ENCODE results near the gene KRT4.

Gene KRT4

DNA sequence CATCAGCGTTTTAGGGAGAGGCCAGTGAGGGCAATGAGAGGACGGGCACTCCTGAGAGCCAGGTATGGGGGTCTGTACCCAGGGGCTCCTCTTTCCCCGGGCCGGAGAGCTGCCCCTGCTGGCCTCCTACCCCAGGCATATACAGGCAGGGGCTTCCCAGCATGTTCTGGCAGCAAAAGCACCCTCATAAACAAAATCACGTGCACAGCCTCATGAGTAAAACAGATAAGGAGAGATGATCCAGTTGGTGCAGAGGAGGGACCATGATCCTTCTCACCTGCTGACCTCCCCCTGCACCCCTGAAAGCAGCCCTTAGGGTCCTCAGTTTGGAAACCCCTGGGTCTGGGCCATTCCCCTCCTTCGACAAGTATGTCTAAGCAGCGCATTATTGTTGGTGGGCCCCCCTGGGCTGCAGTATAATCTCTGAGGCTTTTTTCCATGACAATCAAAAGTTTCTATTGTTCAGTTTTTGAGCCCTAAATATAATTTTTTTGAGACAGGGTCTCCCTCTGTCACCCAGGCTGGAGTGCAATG, 5.0 kb upstream of the KRT4 start:
- Histone ChIP-seq H3K27me3 (ENCODE audit: insufficient read depth, low read length) (no peaks in the 10 kb centered on the region), H3K23ac (ENCODE audit: low read length) (no peak overlapping the region), H2BK12ac (ENCODE audit: low read length) (no peak overlapping the region), H4K91ac (ENCODE audit: low read depth, low read length) (no peak overlapping the region), H4K8ac (ENCODE audit: low read depth, low read length) (no peak overlapping the region), H2BK5ac (ENCODE audit: low read depth, low read length, poor library complexity) (no peak overlapping the region), H2AFZ (ENCODE audit: insufficient read depth, low read length, poor library complexity) (no peak overlapping the region), H3K79me2 (ENCODE audit: control insufficient read depth, insufficient read depth, low read length, poor library complexity) (no peaks in the 10 kb centered on the region), H3K4ac (ENCODE audit: low read depth, low read length) (no peak overlapping the region), H2AK5ac (ENCODE audit: low read length) (no peak overlapping the region), H3K4me2 (ENCODE audit: low read length) (no peak overlapping the region), H3K36me3 (ENCODE audit: control insufficient read depth in 1 of 2, insufficient read depth in 2 of 2, low read length in 2 of 2) (no peaks in the 10 kb centered on the region), H3K27ac (ENCODE audit: low read depth, low read length) (no peak overlapping the region), H2BK120ac (ENCODE audit: insufficient read depth, low read length, poor library complexity) (no peak overlapping the region), H3K9me3 (ENCODE audit: insufficient read depth, low read depth, low read length) (peaks cover 2% of the 10 kb centered on the region), H3K9ac (ENCODE audit: low read length) (no peak overlapping the region), H3K79me1 (ENCODE audit: low read length) (no peaks in the 10 kb centered on the region), H4K12ac (ENCODE audit: low read depth, low read length) (no peak overlapping the region), H3K14ac (ENCODE audit: low read length) (no peak overlapping the region), H3K4me3 (ENCODE audit: low read depth, low read length) (no peak overlapping the region), H3K18ac (ENCODE audit: low read length) (no peak overlapping the region), H3K4me1 (ENCODE audit: control insufficient read depth in 1 of 2, insufficient read depth in 2 of 2, low read length in 2 of 2) (no peaks in the 10 kb centered on the region)
- no peak for DNase-seq
- WGBS (ENCODE audit: extremely low coverage, insufficient coverage, insufficient read length) = no CpG with 5 or more reads among the region's 7 CpGs

DNA sequence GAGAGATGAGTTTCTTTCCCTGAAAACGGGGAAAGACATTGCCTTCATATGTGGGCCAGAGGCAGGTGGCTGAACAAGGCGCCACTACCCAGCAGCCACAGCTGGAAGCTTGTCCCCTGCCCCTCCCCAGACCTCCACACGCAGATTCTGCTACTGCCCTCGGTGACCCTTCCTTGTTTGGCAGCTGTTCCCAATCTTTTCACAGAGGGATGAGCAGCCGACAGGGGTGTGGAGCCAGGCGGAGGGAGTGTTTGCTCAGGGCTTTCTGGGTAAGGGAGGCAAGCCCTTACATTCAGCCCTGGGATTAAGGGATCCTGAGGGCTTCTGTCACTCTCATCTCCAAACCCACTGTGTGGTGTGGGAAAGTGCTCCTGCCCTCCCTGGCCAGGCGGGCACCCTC, 4.5 kb upstream of the KRT4 start:
- H2AK5ac ChIP-seq (ENCODE audit: low read length) = no peak overlapping the region
- no peak overlapping the region for H3K23ac ChIP-seq (ENCODE audit: low read length)
- H2BK120ac ChIP-seq (ENCODE audit: insufficient read depth, low read length, poor library complexity) = no peak overlapping the region
- no CpG with 5 or more reads among the region's 7 CpGs for WGBS (ENCODE audit: extremely low coverage, insufficient coverage, insufficient read length)
- no peak overlapping the region for H2BK5ac ChIP-seq (ENCODE audit: low read depth, low read length, poor library complexity)
- no peak overlapping the region for H4K12ac ChIP-seq (ENCODE audit: low read depth, low read length)
- H2AFZ ChIP-seq (ENCODE audit: insufficient read depth, low read length, poor library complexity) = no peak overlapping the region
- H3K4me1 ChIP-seq (ENCODE audit: control insufficient read depth in 1 of 2, insufficient read depth in 2 of 2, low read length in 2 of 2) = no peaks in the 10 kb centered on the region
- no peaks in the 10 kb centered on the region for H3K79me2 ChIP-seq (ENCODE audit: control insufficient read depth, insufficient read depth, low read length, poor library complexity)
- no peaks in the 10 kb centered on the region for H3K36me3 ChIP-seq (ENCODE audit: control insufficient read depth in 1 of 2, insufficient read depth in 2 of 2, low read length in 2 of 2)
- H3K27ac ChIP-seq (ENCODE audit: low read depth, low read length) = no peak overlapping the region
- no peak overlapping the region for H3K4me2 ChIP-seq (ENCODE audit: low read length)
- H4K8ac ChIP-seq (ENCODE audit: low read depth, low read length) = no peak overlapping the region
- no peak overlapping the region for H3K4ac ChIP-seq (ENCODE audit: low read depth, low read length)
- H3K9ac ChIP-seq (ENCODE audit: low read length) = no peak overlapping the region
- H2BK12ac ChIP-seq (ENCODE audit: low read length) = no peak overlapping the region
- no peak overlapping the region for H4K91ac ChIP-seq (ENCODE audit: low read depth, low read length)
- DNase-seq = no peak
- no peak overlapping the region for H3K14ac ChIP-seq (ENCODE audit: low read length)
- H3K4me3 ChIP-seq (ENCODE audit: low read depth, low read length) = no peak overlapping the region
- H3K27me3 ChIP-seq (ENCODE audit: insufficient read depth, low read length) = no peaks in the 10 kb centered on the region
- H3K18ac ChIP-seq (ENCODE audit: low read length) = no peak overlapping the region
- peaks cover 2% of the 10 kb centered on the region for H3K9me3 ChIP-seq (ENCODE audit: insufficient read depth, low read depth, low read length)
- no peaks in the 10 kb centered on the region for H3K79me1 ChIP-seq (ENCODE audit: low read length)

DNA sequence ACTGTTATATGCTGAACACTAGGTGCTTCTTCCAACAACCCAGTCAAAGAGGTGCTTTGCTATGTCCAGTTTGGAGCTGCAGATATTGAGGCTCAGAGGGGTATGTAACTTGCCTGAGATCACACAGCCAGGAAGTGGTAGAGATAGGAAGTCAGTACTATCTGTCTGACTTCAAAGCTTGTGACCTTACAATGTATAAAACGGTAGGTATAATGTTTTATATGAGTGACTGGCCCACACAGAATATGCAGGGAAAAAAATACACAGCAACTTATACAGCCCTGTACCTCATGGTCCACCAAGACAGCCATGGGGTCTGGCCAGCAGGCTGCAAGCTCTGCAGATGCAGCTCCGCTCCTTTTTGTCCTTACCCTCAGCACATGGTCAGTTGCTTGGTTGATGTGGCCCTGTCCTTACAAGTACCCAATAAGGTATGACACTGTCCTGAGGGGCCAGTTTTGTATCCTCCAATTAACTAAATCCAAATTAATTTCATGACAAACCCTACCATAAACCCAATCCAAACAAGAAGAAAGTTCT, 3.9 kb upstream of the KRT4 start:
- Histone ChIP-seq H2BK5ac (ENCODE audit: low read depth, low read length, poor library complexity) (no peak overlapping the region), H3K9me3 (ENCODE audit: insufficient read depth, low read depth, low read length) (peaks cover 2% of the 10 kb centered on the region), H3K4ac (ENCODE audit: low read depth, low read length) (no peak overlapping the region), H4K12ac (ENCODE audit: low read depth, low read length) (no peak overlapping the region), H3K79me1 (ENCODE audit: low read length) (no peaks in the 10 kb centered on the region), H3K4me2 (ENCODE audit: low read length) (no peak overlapping the region), H3K14ac (ENCODE audit: low read length) (no peak overlapping the region), H3K18ac (ENCODE audit: low read length) (no peak overlapping the region), H3K36me3 (ENCODE audit: control insufficient read depth in 1 of 2, insufficient read depth in 2 of 2, low read length in 2 of 2) (no peaks in the 10 kb centered on the region), H4K91ac (ENCODE audit: low read depth, low read length) (no peak overlapping the region), H3K27me3 (ENCODE audit: insufficient read depth, low read length) (no peaks in the 10 kb centered on the region), H3K4me3 (ENCODE audit: low read depth, low read length) (no peak overlapping the region), H2BK120ac (ENCODE audit: insufficient read depth, low read length, poor library complexity) (no peak overlapping the region), H2BK12ac (ENCODE audit: low read length) (no peak overlapping the region), H3K9ac (ENCODE audit: low read length) (no peak overlapping the region), H3K27ac (ENCODE audit: low read depth, low read length) (no peak overlapping the region), H2AK5ac (ENCODE audit: low read length) (no peak overlapping the region), H3K79me2 (ENCODE audit: control insufficient read depth, insufficient read depth, low read length, poor library complexity) (no peaks in the 10 kb centered on the region), H2AFZ (ENCODE audit: insufficient read depth, low read length, poor library complexity) (no peak overlapping the region), H3K4me1 (ENCODE audit: control insufficient read depth in 1 of 2, insufficient read depth in 2 of 2, low read length in 2 of 2) (no peaks in the 10 kb centered on the region), H3K23ac (ENCODE audit: low read length) (no peak overlapping the region), H4K8ac (ENCODE audit: low read depth, low read length) (no peak overlapping the region)
- no CpG with 5 or more reads among the region's 2 CpGs for WGBS (ENCODE audit: extremely low coverage, insufficient coverage, insufficient read length)
- no peak for DNase-seq

DNA sequence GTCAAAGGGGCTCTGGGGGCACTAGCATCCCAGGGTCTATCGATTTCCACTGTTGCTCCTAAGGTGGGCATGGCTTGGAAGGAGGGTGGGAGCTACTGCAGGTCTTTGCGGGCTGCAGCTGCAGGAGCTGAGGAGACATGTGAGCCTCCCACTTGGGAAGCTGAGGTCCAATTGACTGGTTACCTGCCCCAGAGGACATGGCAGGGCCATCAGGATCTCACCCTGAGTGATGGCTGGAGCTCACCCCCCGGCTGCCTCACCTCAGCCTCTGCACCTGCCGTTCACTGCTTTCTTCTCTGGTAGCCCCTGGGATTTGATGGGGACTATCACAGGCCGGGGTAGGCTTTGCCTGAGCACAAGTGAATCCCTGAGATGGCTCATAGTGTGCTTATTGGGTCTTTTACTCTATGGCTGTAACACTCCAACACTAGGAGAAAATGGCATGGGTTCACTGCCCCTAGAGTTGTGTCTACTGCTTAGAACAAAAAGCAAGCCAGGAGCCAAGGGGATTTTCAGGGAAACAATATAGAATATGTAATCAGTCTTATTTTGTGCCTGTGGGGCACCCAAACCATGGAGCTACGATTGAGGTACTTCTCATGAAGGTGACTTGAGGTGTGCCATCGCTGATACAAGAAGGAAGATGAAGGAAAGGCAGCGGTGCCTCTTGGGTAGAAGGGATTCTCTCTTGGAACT, 3.2 kb upstream of the KRT4 start:
- Histone ChIP-seq H3K79me1 (ENCODE audit: low read length) (no peaks in the 10 kb centered on the region), H3K18ac (ENCODE audit: low read length) (no peak overlapping the region), H3K4ac (ENCODE audit: low read depth, low read length) (no peak overlapping the region), H3K36me3 (ENCODE audit: control insufficient read depth in 1 of 2, insufficient read depth in 2 of 2, low read length in 2 of 2) (no peaks in the 10 kb centered on the region), H3K27ac (ENCODE audit: low read depth, low read length) (no peak overlapping the region), H3K4me2 (ENCODE audit: low read length) (no peak overlapping the region), H4K8ac (ENCODE audit: low read depth, low read length) (no peak overlapping the region), H3K23ac (ENCODE audit: low read length) (no peak overlapping the region), H3K9me3 (ENCODE audit: insufficient read depth, low read depth, low read length) (peaks cover 2% of the 10 kb centered on the region), H3K4me3 (ENCODE audit: low read depth, low read length) (no peak overlapping the region), H4K12ac (ENCODE audit: low read depth, low read length) (no peak overlapping the region), H3K27me3 (ENCODE audit: insufficient read depth, low read length) (no peaks in the 10 kb centered on the region), H4K91ac (ENCODE audit: low read depth, low read length) (no peak overlapping the region), H3K9ac (ENCODE audit: low read length) (no peak overlapping the region), H2BK12ac (ENCODE audit: low read length) (no peak overlapping the region), H2AK5ac (ENCODE audit: low read length) (no peak overlapping the region), H2BK120ac (ENCODE audit: insufficient read depth, low read length, poor library complexity) (no peak overlapping the region), H2BK5ac (ENCODE audit: low read depth, low read length, poor library complexity) (no peak overlapping the region), H3K4me1 (ENCODE audit: control insufficient read depth in 1 of 2, insufficient read depth in 2 of 2, low read length in 2 of 2) (no peaks in the 10 kb centered on the region), H3K79me2 (ENCODE audit: control insufficient read depth, insufficient read depth, low read length, poor library complexity) (no peaks in the 10 kb centered on the region), H3K14ac (ENCODE audit: low read length) (no peak overlapping the region), H2AFZ (ENCODE audit: insufficient read depth, low read length, poor library complexity) (no peak overlapping the region)
- no peak for DNase-seq
- no CpG with 5 or more reads among the region's 8 CpGs for WGBS (ENCODE audit: extremely low coverage, insufficient coverage, insufficient read length)
